Measurements from ENCODE around the gene IGFBP5.

DNA sequence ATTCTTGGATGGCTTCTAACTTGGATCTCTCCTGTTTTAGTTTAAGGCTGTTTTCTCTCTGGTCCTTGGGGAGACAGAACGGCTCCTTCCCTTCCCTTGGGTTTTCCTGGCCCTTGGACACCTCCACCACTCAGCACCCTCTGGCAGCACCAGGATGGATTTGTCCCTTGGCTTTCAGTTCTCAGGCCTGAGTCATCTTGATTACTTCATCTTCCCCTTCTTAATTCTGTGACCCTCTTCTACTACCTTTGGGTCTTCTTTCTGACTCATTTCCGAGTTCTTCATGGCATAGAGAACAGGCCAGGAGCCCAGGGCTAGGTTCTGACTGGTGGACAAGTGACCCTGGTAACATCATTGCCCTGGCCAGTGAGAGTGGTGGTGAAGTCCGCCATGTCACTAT is 47.2 kb downstream of the IGFBP5 start:
- TF ChIP-seq TAF1 (IDR thresholded peaks at IDR 0.05; ENCODE audit: control insufficient read depth, extremely low read depth, insufficient read depth, low read length, severe bottlenecking): no peak
- no peak for TF ChIP-seq CTCF (IDR thresholded peaks at IDR 0.05 in 2 of 3, conservative IDR thresholded peaks at IDR 0.05 in 1 of 3; ENCODE audit: insufficient read depth in 2 of 3, low read depth in 1 of 3, low read length in 3 of 3)
- TF ChIP-seq ZNF398 (CRISPR knock-in tag; IDR thresholded peaks at IDR 0.05): no peak
- no peak for TF ChIP-seq FOXM1 (IDR thresholded peaks at IDR 0.05; ENCODE audit: low read depth)
- no peak for TF ChIP-seq FOXM1 (CRISPR knock-in tag; IDR thresholded peaks at IDR 0.05; ENCODE audit: low read depth)
- no peak for TF ChIP-seq ZNF354B (CRISPR knock-in tag; IDR thresholded peaks at IDR 0.05)
- TF ChIP-seq RCOR1 (IDR thresholded peaks at IDR 0.05; ENCODE audit: borderline replicate concordance in 1 of 2, low read depth in 2 of 2, low read length in 2 of 2): no peak
- TF ChIP-seq POLR2A (conservative IDR thresholded peaks at IDR 0.05): no peak
- TF ChIP-seq CREB1 (IDR thresholded peaks at IDR 0.05): no peak
- TF ChIP-seq CREB1 (CRISPR knock-in tag; IDR thresholded peaks at IDR 0.05): no peak
- TF ChIP-seq THRB (CRISPR knock-in tag; conservative IDR thresholded peaks at IDR 0.05): no peak
- TF ChIP-seq, protein P1, sequence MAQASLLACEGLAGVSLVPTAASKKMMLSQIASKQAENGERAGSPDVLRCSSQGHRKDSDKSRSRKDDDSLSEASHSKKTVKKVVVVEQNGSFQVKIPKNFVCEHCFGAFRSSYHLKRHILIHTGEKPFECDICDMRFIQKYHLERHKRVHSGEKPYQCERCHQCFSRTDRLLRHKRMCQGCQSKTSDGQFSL (CRISPR knock-in tag; IDR thresholded peaks at IDR 0.05): no peak
- TF ChIP-seq, protein P1 (tag; IDR thresholded peaks at IDR 0.05): no peak

Data from K562 (cell line).